Measurements from ENCODE around the gene NMBR. TPM values are rescaled to one million over a fixed set of nuclear protein-coding genes. Genes with fewer than 3 reads are reported as not detected.
A peak's percentile ranks its signal among the peaks of the same experiment; 100 is the strongest.

NMBR gene
- total RNA-seq, 1 donor from 2014 or later = not detected

DNA sequence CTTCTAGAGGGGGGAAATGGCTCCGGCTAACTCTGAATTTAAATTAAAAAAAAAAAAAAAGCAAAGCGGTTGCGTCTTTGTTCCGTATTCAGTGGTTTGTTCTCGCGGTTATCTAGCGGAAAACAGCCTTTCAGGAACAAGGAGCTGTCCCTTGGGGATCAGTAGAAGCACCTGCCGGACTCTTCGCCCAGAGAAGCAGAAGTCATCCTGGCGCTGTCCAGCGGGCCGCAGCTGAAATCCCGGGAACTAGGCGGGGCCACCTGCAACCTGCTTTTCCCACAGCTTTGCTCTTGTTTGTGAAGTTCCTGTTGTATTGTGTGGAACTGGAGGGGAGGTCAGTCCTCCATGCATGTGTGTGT is 58.1 kb downstream of the NMBR start:
- Histone ChIP-seq H3K36me3 (no peaks in the 10 kb centered on the region), H3K27me3 (peaks cover 19% of the 10 kb centered on the region), H3K4me1 (no peaks in the 10 kb centered on the region), H3K27ac (no peak overlapping the region), H3K4me3 (no peak overlapping the region), H3K9me3 (no peaks in the 10 kb centered on the region)
- intact Hi-C loops (cut with DNase I) = no loop called here
- peak; percentile 52 for ATAC-seq
- TF ChIP-seq, protein P1, sequence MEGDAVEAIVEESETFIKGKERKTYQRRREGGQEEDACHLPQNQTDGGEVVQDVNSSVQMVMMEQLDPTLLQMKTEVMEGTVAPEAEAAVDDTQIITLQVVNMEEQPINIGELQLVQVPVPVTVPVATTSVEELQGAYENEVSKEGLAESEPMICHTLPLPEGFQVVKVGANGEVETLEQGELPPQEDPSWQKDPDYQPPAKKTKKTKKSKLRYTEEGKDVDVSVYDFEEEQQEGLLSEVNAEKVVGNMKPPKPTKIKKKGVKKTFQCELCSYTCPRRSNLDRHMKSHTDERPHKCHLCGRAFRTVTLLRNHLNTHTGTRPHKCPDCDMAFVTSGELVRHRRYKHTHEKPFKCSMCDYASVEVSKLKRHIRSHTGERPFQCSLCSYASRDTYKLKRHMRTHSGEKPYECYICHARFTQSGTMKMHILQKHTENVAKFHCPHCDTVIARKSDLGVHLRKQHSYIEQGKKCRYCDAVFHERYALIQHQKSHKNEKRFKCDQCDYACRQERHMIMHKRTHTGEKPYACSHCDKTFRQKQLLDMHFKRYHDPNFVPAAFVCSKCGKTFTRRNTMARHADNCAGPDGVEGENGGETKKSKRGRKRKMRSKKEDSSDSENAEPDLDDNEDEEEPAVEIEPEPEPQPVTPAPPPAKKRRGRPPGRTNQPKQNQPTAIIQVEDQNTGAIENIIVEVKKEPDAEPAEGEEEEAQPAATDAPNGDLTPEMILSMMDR (IDR thresholded peaks at IDR 0.05) = no peak
- DNase-seq = peak; percentile 61

DNA sequence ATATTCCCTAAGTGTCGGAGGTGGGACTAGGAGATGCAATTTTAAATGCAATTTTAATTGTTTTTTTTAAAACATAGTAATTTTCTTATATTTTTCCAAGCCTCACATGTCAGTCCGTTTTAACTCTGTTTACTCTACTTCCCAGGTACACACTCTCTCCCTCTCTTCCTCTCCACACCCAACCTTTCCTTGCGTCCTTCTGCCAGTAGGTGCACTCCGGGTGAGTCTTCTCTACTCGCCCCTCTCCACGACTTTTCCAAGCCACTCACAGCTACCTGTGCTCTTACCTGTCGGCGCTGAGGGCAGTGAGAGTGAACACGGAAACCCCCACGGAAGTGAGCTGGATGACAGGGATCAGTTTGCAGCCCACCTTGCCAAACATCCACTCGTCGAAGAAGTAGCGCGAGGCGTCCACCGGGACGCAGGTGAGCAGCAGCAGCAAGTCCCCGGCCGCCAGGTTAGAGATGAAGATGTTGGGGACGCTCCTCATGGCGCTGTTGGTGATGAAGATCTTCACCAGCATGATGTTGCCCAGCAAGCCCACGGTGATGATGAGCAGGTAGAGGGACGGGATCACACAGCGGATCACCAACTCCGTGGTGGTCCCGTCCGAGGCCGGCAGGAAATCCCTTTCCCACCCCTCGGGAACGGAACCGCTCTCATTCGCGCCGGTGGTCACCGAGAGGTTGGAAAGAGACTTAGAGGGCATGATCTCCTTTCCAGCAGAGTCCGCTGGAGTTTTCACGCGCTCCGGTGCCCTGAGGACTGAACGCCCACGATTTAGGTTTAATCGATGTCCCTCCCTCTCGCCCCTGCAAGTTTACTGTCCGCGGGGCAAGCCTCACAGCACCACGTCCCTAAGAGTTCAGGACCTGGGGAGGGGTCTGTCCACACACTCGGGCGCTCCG is 58.7 kb downstream of the NMBR start:
- H3K4me3 ChIP-seq = no peak overlapping the region
- no peaks in the 10 kb centered on the region for H3K9me3 ChIP-seq
- intact Hi-C loops (cut with DNase I) = no loop called here
- TF ChIP-seq, protein P1 (IDR thresholded peaks at IDR 0.05) = no peak
- DNase-seq (peak; percentile 27), ATAC-seq (no peak)
- H3K36me3 ChIP-seq = no peaks in the 10 kb centered on the region
- H3K4me1 ChIP-seq = no peaks in the 10 kb centered on the region
- H3K27ac ChIP-seq = no peak overlapping the region
- peaks cover 19% of the 10 kb centered on the region for H3K27me3 ChIP-seq

DNA sequence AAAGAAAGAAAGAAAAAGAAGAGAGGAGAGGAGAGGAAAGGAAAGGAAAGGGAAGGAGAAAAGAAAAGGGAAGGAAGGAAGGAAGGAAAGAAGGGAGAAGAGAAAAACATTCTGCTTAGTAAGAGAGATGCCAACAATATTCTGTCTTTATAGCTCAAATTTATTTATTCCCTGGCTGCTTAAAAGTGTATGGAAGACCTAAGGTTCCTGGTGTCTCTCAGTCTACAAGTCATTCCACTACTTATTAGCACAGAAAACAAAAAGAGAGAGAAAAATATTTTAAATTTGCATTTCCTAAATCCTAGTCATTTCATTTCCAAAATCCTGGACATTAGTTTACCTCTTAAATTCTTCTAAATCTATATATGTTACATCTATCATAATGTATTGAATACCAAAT is 67.8 kb downstream of the NMBR start:
- DNase-seq = no peak
- no peak for ATAC-seq
- intact Hi-C loops (cut with DNase I) = no loop called here
- no peak overlapping the region for H3K4me3 ChIP-seq
- no peaks in the 10 kb centered on the region for H3K4me1 ChIP-seq
- no peaks in the 10 kb centered on the region for H3K9me3 ChIP-seq
- no peaks in the 10 kb centered on the region for H3K27me3 ChIP-seq
- TF ChIP-seq, protein P1 (IDR thresholded peaks at IDR 0.05) = no peak
- H3K27ac ChIP-seq = no peak overlapping the region
- no peaks in the 10 kb centered on the region for H3K36me3 ChIP-seq

DNA sequence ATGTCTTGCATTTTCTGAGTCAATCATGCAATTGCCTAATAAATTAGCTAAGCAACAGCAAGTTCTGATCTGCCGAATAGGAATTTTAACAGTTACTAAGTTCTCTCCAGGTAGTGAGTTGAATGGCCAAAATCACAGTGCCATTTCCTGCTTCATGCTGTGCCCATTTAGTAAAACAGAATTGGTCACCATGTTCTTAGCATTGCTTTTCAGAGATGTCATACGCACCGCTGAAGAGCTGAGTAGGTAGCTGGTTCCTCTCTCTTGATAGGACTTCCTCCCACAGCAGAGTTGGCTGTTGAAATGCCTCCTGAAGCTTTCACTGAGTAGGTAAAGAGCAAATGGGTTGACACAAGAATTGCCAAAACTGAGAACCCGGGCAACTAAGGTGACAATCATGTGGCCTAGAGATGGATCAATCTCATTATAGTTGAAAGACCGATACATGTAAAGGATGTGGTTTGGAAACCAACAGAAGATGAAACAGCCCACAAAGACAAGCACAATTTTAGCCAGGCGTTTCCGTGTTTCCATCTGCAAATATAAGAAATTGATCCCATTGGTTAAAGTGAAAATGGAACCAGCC is 71.3 kb downstream of the NMBR start:
- no peak for ATAC-seq
- TF ChIP-seq, protein P1 (IDR thresholded peaks at IDR 0.05) = no peak
- intact Hi-C loops (cut with DNase I) = no loop called here
- Histone ChIP-seq H3K27me3 (no peaks in the 10 kb centered on the region), H3K9me3 (no peaks in the 10 kb centered on the region), H3K36me3 (no peaks in the 10 kb centered on the region), H3K4me1 (no peaks in the 10 kb centered on the region), H3K4me3 (no peak overlapping the region), H3K27ac (no peak overlapping the region)
- no peak for DNase-seq

DNA sequence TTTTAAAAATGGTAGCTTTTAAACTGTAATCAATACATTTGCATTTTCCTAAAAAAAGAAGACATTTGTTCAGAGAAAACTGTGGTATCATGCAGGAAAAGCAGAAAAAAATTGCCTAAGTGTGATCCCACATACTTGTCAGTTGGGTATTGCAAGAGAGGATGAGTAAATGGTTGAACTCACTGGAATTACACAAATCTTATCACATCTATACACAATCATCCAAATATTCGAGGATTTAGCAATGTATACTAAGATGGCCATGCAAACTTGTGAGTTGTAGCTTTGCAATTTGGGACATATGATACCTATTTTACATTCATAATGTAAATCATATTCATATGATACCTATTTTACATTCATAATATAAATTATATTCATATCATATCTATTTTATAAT is 72.4 kb downstream of the NMBR start:
- Histone ChIP-seq H3K4me3 (no peak overlapping the region), H3K27ac (no peak overlapping the region), H3K27me3 (no peaks in the 10 kb centered on the region), H3K4me1 (no peaks in the 10 kb centered on the region), H3K36me3 (no peaks in the 10 kb centered on the region), H3K9me3 (no peaks in the 10 kb centered on the region)
- DNase-seq = no peak
- intact Hi-C loops (cut with DNase I) = no loop called here
- ATAC-seq = no peak
- TF ChIP-seq, protein P1 (IDR thresholded peaks at IDR 0.05) = no peak
